GM08714 (cell line): ENCODE data around the gene DSTN.

ENCODE experiments used
- H3K4me3 ChIP-seq: fragments of 200-500 bp; sonication (Bioruptor generic); 2 replicates; pipeline ENCODE4 v1.5.1; 2014; ENCODE audit warnings: mild to moderate bottlenecking, low read length, inconsistent platforms
- ZNF274 ChIP-seq: IDR thresholded peaks from 2 replicates; pipeline ENCODE4 v1.6.1; 2012; ENCODE audit warnings: mild to moderate bottlenecking, low read depth, low read length

The DSTN gene

GRCh38 chr20:17608701-17609497 is 39.0 kb downstream of the DSTN start:
- no peak for TF ChIP-seq ZNF274
- H3K4me3 ChIP-seq = no peak overlapping the region

GRCh38 chr20:17609811-17610377 is 40.0 kb downstream of the DSTN start:
- no peak overlapping the region for H3K4me3 ChIP-seq
- no peak for TF ChIP-seq ZNF274

GRCh38 chr20:17610566-17611289 is 40.9 kb downstream of the DSTN start:
- H3K4me3 ChIP-seq = no peak overlapping the region
- no peak for TF ChIP-seq ZNF274

GRCh38 chr20:17611290-17611539 is 41.3 kb downstream of the DSTN start:
- no peak overlapping the region for H3K4me3 ChIP-seq

GRCh38 chr20:17611540-17612286 is 41.8 kb downstream of the DSTN start:
- TF ChIP-seq ZNF274 = no peak
- H3K4me3 ChIP-seq = no peak overlapping the region

More at GRCh38 chr20:17611290-17611539, 41.3 kb downstream of the DSTN start:
- no peak for TF ChIP-seq ZNF274

- TF ChIP-seq ZNF274 = no peak
- no peak overlapping the region for H3K4me3 ChIP-seq
Observed at GRCh38 chr20:17612287-17612991, 42.6 kb downstream of the DSTN start.

GRCh38 chr20:17612992-17613327 is 43.1 kb downstream of the DSTN start:
- no peak for TF ChIP-seq ZNF274
- H3K4me3 ChIP-seq = no peak overlapping the region

GRCh38 chr20:17613328-17614175 is 43.7 kb downstream of the DSTN start:
- TF ChIP-seq ZNF274 = no peak
- H3K4me3 ChIP-seq = no peak overlapping the region

- TF ChIP-seq ZNF274 = no peak
- no peak overlapping the region for H3K4me3 ChIP-seq
Observed at GRCh38 chr20:17614176-17614811, 44.4 kb downstream of the DSTN start.

- TF ChIP-seq ZNF274 = no peak
- H3K4me3 ChIP-seq = no peak overlapping the region
Observed at GRCh38 chr20:17614812-17615644, 45.2 kb downstream of the DSTN start.

GRCh38 chr20:17615645-17616479 is 46.0 kb downstream of the DSTN start:
- TF ChIP-seq ZNF274 = no peak
- H3K4me3 ChIP-seq = no peak overlapping the region
